GM12892 (cell line): ENCODE data around the gene ANTXR1.

ENCODE experiments used
- POLR2A ChIP-seq: IDR thresholded peaks from 2 replicates; pipeline ENCODE4 v1.6.1; 2011; ENCODE audit warnings: low read depth, low read length, control low read depth
- POLR2AphosphoS5 ChIP-seq: IDR thresholded peaks from 2 replicates; pipeline ENCODE4 v1.6.1; 2011; ENCODE audit warnings: low read depth, low read length, control low read depth
- TAF1 ChIP-seq: IDR thresholded peaks from 2 replicates; pipeline ENCODE4 v1.6.1; 2011; ENCODE audit warnings: low read depth, mild to moderate bottlenecking, control low read depth, low read length, borderline replicate concordance

DNA sequence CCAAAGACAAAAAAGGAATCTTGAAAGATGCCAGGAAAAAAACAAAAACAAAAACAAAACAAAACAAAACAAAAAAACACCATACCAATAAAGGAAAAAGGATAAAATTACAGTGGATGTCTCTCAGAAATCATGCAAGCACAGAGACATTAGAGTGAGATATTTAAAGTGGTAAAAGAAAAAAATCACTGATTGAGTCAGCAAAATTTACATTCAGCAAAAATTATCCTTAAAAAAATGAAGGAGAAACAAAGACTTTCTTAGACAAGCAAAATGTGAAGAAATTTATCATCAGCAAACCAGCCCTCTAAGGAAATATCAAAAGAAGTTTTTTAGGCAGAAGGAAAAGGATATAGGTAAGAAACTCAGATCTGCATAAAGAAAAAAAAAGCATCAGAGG lies 48.7 kb upstream of the ANTXR1 start:
- no peak for TF ChIP-seq POLR2A
- no peak for TF ChIP-seq TAF1
- no peak for TF ChIP-seq POLR2AphosphoS5
